OCI-LY7 (cell line): ENCODE measurements around the gene UQCR10. TPM values are rescaled to one million over a fixed set of nuclear protein-coding genes. Genes with fewer than 3 reads are reported as not detected.

ENCODE experiments used
- BruUV-seq: library from RNA; stranded (reverse); fragments of 400-500 nt; replicated peaks from 2 replicates; lab custom pipeline; 2021; lab: Mats Ljungman, UMichigan
- CTCF ChIA-PET: fragments of 300-600 bp; sonication (Branson Sonifier 250); formaldehyde crosslinking; loops from one replicate; lab custom pipeline; 2022; ENCODE audit warnings: antibody characterized with exemption; ENCODE audit not compliant: unreplicated experiment; lab: Charles Lee
- POLR2A ChIA-PET: fragments of 300-600 bp; sonication (Branson Sonifier 250); formaldehyde crosslinking; loops from one replicate; lab custom pipeline; 2022; ENCODE audit warnings: antibody characterized with exemption; lab: Charles Lee
- DNase-seq: peaks from one replicate; pipeline ENCODE4 v3.0.0-alpha.2; 2015; ENCODE audit warnings: low spot score
- H2AFZ ChIP-seq: fragments of 200-600 bp; sonication (generic), shearing (Covaris generic); 2 replicates; pipeline ENCODE4 v1.6.1; 2014; ENCODE audit warnings: mild to moderate bottlenecking, antibody characterized with exemption, low read length, moderate library complexity
- H3K27ac ChIP-seq: fragments of 200-600 bp; sonication (generic); 2 replicates; pipeline ENCODE4 v1.5.1; 2014; ENCODE audit warnings: mixed run types, low read depth, mild to moderate bottlenecking, moderate library complexity, low read length, inconsistent platforms; ENCODE audit not compliant: poor library complexity, severe bottlenecking
- H3K36me3 ChIP-seq: fragments of 200-600 bp; sonication (generic); 2 replicates; pipeline ENCODE4 v1.6.1; 2014; ENCODE audit warnings: mild to moderate bottlenecking, antibody characterized with exemption, low read length, moderate library complexity, mixed read lengths; ENCODE audit not compliant: insufficient read depth
- H3K4me1 ChIP-seq: fragments of 200-600 bp; sonication (generic); 2 replicates; pipeline ENCODE4 v1.5.1; 2014; ENCODE audit warnings: mild to moderate bottlenecking, low read length; ENCODE audit not compliant: insufficient read depth, poor library complexity, severe bottlenecking
- H3K4me2 ChIP-seq: fragments of 200-600 bp; sonication (generic); 2 replicates; pipeline ENCODE4 v1.6.1; 2014; ENCODE audit warnings: mild to moderate bottlenecking, low read length
- H3K4me3 ChIP-seq: fragments of 200-600 bp; sonication (generic); 2 replicates; pipeline ENCODE4 v1.5.1; 2014; ENCODE audit warnings: mild to moderate bottlenecking, low read depth, low read length; ENCODE audit not compliant: poor library complexity, severe bottlenecking
- H3K79me2 ChIP-seq: fragments of 200-600 bp; sonication (generic); 2 replicates; pipeline ENCODE4 v1.6.1; 2016; ENCODE audit warnings: low read depth, mild to moderate bottlenecking, low read length, moderate library complexity, mixed read lengths; ENCODE audit not compliant: insufficient read depth
- H3K9me2 ChIP-seq: fragments of 200-600 bp; sonication (generic); 2 replicates; pipeline ENCODE4 v1.6.1; 2016; ENCODE audit warnings: mild to moderate bottlenecking, low read length, mixed read lengths; ENCODE audit not compliant: insufficient read depth
- H3K9me3 ChIP-seq: fragments of 200-600 bp; sonication (generic); 2 replicates; pipeline ENCODE4 v1.6.1; 2014; ENCODE audit warnings: mild to moderate bottlenecking, mixed run types, low read length, mixed read lengths
- H4K20me1 ChIP-seq: fragments of 200-600 bp; sonication (generic); 2 replicates; pipeline ENCODE4 v1.6.1; 2014; ENCODE audit warnings: mild to moderate bottlenecking, antibody characterized with exemption, low read length, moderate library complexity, mixed read lengths; ENCODE audit not compliant: insufficient read depth
- EZH2phosphoT487 ChIP-seq: fragments of 200-600 bp; sonication (generic); IDR thresholded peaks from 2 replicates; pipeline ENCODE4 v1.6.1; 2018; ENCODE audit warnings: low read depth, borderline replicate concordance, mild to moderate bottlenecking, mixed run types, antibody characterized with exemption, low read length, moderate library complexity, mixed read lengths
- intact Hi-C: fragments of 100-400 bp; cut with micrococcal nuclease; formaldehyde crosslinking; loops from one replicate; pipeline ENCODE4 v1.10.0; 2022; ENCODE audit not compliant: unreplicated experiment
- total RNA-seq, 2 experiments: library from RNA; depleted of rRNA in 1 of 2; stranded (reverse); fragments of >200 nt in 1 of 2; shearing (Covaris generic) in 1 of 2; gene quantifications; 2 replicates each; pipeline ENCODE4 v1.2.3, GENCODE V29; 2014 to 2022
- TF ChIP-seq, protein P1 (sequence below): fragments of 200-600 bp; sonication (generic); conservative IDR thresholded peaks from 2 replicates; pipeline ENCODE4 v1.5.1; 2014; ENCODE audit warnings: mild to moderate bottlenecking, antibody characterized with exemption, low read length, moderate library complexity, mixed read lengths

UQCR10 gene
- total RNA-seq, 2 experiments from 2014 or later = 104 to 108 TPM

DNA sequence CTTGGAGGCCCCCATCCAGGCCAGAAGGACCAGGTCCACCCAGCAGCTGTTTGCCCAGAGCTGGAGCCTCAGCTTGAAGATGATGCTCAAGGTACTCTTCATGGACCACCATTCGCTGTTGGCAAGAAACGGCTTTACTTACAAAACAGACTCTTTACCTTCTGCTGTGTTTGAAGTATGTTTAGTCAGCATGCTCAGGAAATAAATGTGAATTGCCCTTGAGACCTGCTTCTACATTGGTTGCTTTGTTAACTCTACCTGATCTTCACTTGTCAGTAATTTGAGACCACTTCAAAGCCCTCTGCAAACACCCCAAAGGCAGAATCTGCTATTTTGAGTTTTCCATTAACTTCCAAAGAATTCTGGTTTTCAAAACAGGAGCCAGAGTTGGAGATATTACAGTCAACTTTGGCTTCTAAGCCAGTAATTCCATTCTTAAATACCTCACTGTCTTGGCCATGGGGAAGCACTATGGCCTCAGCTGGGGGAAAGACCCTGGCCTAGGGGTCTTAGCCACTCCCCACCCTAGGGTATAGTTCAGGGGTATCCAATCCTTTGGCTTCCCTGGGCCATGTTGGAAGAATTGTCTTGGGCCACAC lies 2.7 kb downstream of the UQCR10 start:
- Histone ChIP-seq H3K4me1 (peaks cover 17% of the 10 kb centered on the region), H3K9me3 (no peaks in the 10 kb centered on the region), H3K79me2 (peaks cover 23% of the 10 kb centered on the region), H3K9me2 (no peaks in the 10 kb centered on the region), H2AFZ (no peak overlapping the region), H3K4me2 (no peak overlapping the region), H3K4me3 (no peak overlapping the region), H4K20me1 (no peaks in the 10 kb centered on the region), H3K27ac (no peak overlapping the region), H3K36me3 (peaks cover 30% of the 10 kb centered on the region)
- DNase-seq = no peak
- BruUV-seq = no TSS peak
- CTCF ChIA-PET = no interaction called here
- POLR2A ChIA-PET = no interaction called here
- intact Hi-C loops = loop anchor here (5.0 to 10.0 kb wide), 4 partner anchors 67 to 885 kb away; partner anchors contain the start of genes ASCC2, MTMR3 and ZNRF3
- TF ChIP-seq, protein P1, sequence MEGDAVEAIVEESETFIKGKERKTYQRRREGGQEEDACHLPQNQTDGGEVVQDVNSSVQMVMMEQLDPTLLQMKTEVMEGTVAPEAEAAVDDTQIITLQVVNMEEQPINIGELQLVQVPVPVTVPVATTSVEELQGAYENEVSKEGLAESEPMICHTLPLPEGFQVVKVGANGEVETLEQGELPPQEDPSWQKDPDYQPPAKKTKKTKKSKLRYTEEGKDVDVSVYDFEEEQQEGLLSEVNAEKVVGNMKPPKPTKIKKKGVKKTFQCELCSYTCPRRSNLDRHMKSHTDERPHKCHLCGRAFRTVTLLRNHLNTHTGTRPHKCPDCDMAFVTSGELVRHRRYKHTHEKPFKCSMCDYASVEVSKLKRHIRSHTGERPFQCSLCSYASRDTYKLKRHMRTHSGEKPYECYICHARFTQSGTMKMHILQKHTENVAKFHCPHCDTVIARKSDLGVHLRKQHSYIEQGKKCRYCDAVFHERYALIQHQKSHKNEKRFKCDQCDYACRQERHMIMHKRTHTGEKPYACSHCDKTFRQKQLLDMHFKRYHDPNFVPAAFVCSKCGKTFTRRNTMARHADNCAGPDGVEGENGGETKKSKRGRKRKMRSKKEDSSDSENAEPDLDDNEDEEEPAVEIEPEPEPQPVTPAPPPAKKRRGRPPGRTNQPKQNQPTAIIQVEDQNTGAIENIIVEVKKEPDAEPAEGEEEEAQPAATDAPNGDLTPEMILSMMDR = no peak
- TF ChIP-seq EZH2phosphoT487 = no peak

GRCh38 chr22:29772170-29772641 lies 5.0 kb downstream of the UQCR10 start:
- H3K4me2 ChIP-seq = no peak overlapping the region
- H3K4me1 ChIP-seq = peaks cover 7% of the 10 kb centered on the region
- POLR2A ChIA-PET = no interaction called here

More at GRCh38 chr22:29772170-29772641, 5.0 kb downstream of the UQCR10 start:
- H3K27ac ChIP-seq = no peak overlapping the region
- no peaks in the 10 kb centered on the region for H3K9me3 ChIP-seq
- peaks cover 23% of the 10 kb centered on the region for H3K79me2 ChIP-seq
- H2AFZ ChIP-seq = no peak overlapping the region
- H3K36me3 ChIP-seq = peaks cover 30% of the 10 kb centered on the region
- intact Hi-C loops = no loop called here
- no TSS peak for BruUV-seq
- no peak overlapping the region for H3K4me3 ChIP-seq
- no peaks in the 10 kb centered on the region for H3K9me2 ChIP-seq
- DNase-seq = peak; percentile 7
- CTCF ChIA-PET = no interaction called here
- TF ChIP-seq, protein P1 = peak; percentile 60
- no peak for TF ChIP-seq EZH2phosphoT487
- no peaks in the 10 kb centered on the region for H4K20me1 ChIP-seq
